H9 (cell line): ENCODE results near the gene RTP4. TPM values are rescaled to one million over a fixed set of nuclear protein-coding genes. Genes with fewer than 3 reads are reported as not detected.

Experiments
- DNase-seq: peaks from one replicate; pipeline ENCODE4 v3.0.0-alpha.2; 2017
- H2AFZ ChIP-seq: one replicate; pipeline ENCODE4 v1.6.1; 2013; ENCODE audit warnings: mild to moderate bottlenecking, low read length, control low read depth, moderate library complexity
- H2AK5ac ChIP-seq: 2 replicates; pipeline ENCODE4 v1.6.1; 2013; ENCODE audit warnings: low read length, control low read depth, mixed read lengths; ENCODE audit not compliant: insufficient read length
- H2BK120ac ChIP-seq: one replicate; pipeline ENCODE4 v1.6.1; 2013; ENCODE audit warnings: low read depth, mild to moderate bottlenecking, low read length, control low read depth, inconsistent platforms; ENCODE audit not compliant: poor library complexity, severe bottlenecking
- H2BK12ac ChIP-seq: 2 replicates; pipeline ENCODE4 v1.6.1; 2013; ENCODE audit warnings: low read length, control low read depth, mixed read lengths, low read depth; ENCODE audit not compliant: insufficient read length
- H2BK15ac ChIP-seq: 2 replicates; pipeline ENCODE4 v1.6.1; 2013; ENCODE audit warnings: low read depth, low read length, control low read depth
- H2BK20ac ChIP-seq: one replicate; pipeline ENCODE4 v1.6.1; 2013; ENCODE audit warnings: low read depth, mild to moderate bottlenecking, low read length, control low read depth, inconsistent platforms; ENCODE audit not compliant: poor library complexity, severe bottlenecking
- H2BK5ac ChIP-seq: 2 replicates; pipeline ENCODE4 v1.6.1; 2013; ENCODE audit warnings: low read length, control low read depth, mixed read lengths; ENCODE audit not compliant: insufficient read length
- H3K14ac ChIP-seq: 2 replicates; pipeline ENCODE4 v1.6.1; 2013; ENCODE audit warnings: low read length, control low read depth; ENCODE audit not compliant: insufficient read depth
- H3K18ac ChIP-seq: 2 replicates; pipeline ENCODE4 v1.6.1; 2013; ENCODE audit warnings: low read depth, mild to moderate bottlenecking, mixed read lengths, low read length, control low read depth; ENCODE audit not compliant: insufficient read length
- H3K23ac ChIP-seq: 2 replicates; pipeline ENCODE4 v1.6.1; 2013; ENCODE audit warnings: low read length, control low read depth, mixed read lengths, low read depth; ENCODE audit not compliant: insufficient read length
- H3K23me2 ChIP-seq: 2 replicates; pipeline ENCODE4 v1.6.1; 2013; ENCODE audit warnings: low read depth, mild to moderate bottlenecking, mixed read lengths, low read length, control low read depth; ENCODE audit not compliant: insufficient read length, poor library complexity, severe bottlenecking
- H3K27ac ChIP-seq: 2 replicates; pipeline ENCODE4 v1.5.1; 2013; ENCODE audit warnings: low read length, control low read depth, mixed read lengths, low read depth; ENCODE audit not compliant: insufficient read length
- H3K27me3 ChIP-seq: 2 replicates; pipeline ENCODE4 v1.6.1; 2013; ENCODE audit warnings: low read length, control low read depth, inconsistent platforms; ENCODE audit not compliant: insufficient read depth
- H3K4ac ChIP-seq: 2 replicates; pipeline ENCODE4 v1.6.1; 2013; ENCODE audit warnings: low read depth, mild to moderate bottlenecking, control low read depth, inconsistent platforms, low read length, moderate library complexity
- H3K4me1 ChIP-seq: 2 replicates; pipeline ENCODE4 v1.6.1; 2013; ENCODE audit warnings: low read length, control low read depth, inconsistent platforms; ENCODE audit not compliant: insufficient read depth
- H3K4me2 ChIP-seq: 2 replicates; pipeline ENCODE4 v1.6.1; 2013; ENCODE audit warnings: low read length, control low read depth, mixed read lengths; ENCODE audit not compliant: insufficient read length, insufficient read depth
- H3K56ac ChIP-seq: 2 replicates; pipeline ENCODE4 v1.6.1; 2013; ENCODE audit warnings: low read depth, mild to moderate bottlenecking, mixed read lengths, low read length, control low read depth; ENCODE audit not compliant: insufficient read length
- H3K79me1 ChIP-seq: 2 replicates; pipeline ENCODE4 v1.6.1; 2013; ENCODE audit warnings: low read depth, mild to moderate bottlenecking, moderate library complexity, low read length, control low read depth, inconsistent platforms; ENCODE audit not compliant: insufficient read depth, poor library complexity, severe bottlenecking
- H3K79me2 ChIP-seq: 2 replicates; pipeline ENCODE4 v1.6.1; 2013; ENCODE audit warnings: low read length, control low read depth, inconsistent platforms; ENCODE audit not compliant: insufficient read depth
- H3K9ac ChIP-seq: 2 replicates; pipeline ENCODE4 v1.6.1; 2013; ENCODE audit warnings: low read length, control low read depth, mixed read lengths; ENCODE audit not compliant: insufficient read length; ENCODE audit errors: extremely low read depth
- H3K9me3 ChIP-seq: one replicate; pipeline ENCODE4 v1.6.1; 2013; ENCODE audit warnings: low read depth, low read length, inconsistent platforms; ENCODE audit not compliant: control insufficient read depth
- H3T11ph ChIP-seq: one replicate; pipeline ENCODE4 v1.6.1; 2013; ENCODE audit warnings: mild to moderate bottlenecking, low read length, control low read depth, inconsistent platforms
- H4K20me1 ChIP-seq: one replicate; pipeline ENCODE4 v1.6.1; 2013; ENCODE audit not compliant: control insufficient read depth, insufficient read length, insufficient read depth
- H4K5ac ChIP-seq: 2 replicates; pipeline ENCODE4 v1.6.1; 2013; ENCODE audit warnings: low read depth, mild to moderate bottlenecking, mixed read lengths, low read length, control low read depth; ENCODE audit not compliant: insufficient read length
- H4K8ac ChIP-seq: replicated peaks from 2 replicates; pipeline ENCODE4 v1.6.1; 2013; ENCODE audit warnings: low read length, control low read depth, mixed read lengths, low read depth; ENCODE audit not compliant: insufficient read length
- H4K91ac ChIP-seq: 2 replicates; pipeline ENCODE4 v1.6.1; 2013; ENCODE audit warnings: low read depth, mild to moderate bottlenecking, moderate library complexity, mixed read lengths, low read length, control low read depth; ENCODE audit not compliant: insufficient read length
- H3K27ac Mint-ChIP-seq, 3 experiments: 2 replicates in 2 of 3; 3 replicates in 1 of 3; pipeline ENCODE4 v1.8.0; 2020 to 2021; ENCODE audit warnings: mixed read lengths in 3 of 3, mild to moderate bottlenecking in 1 of 3, moderate library complexity in 1 of 3
- H3K27me3 Mint-ChIP-seq: 2 replicates; pipeline ENCODE4 v1.8.0; 2021; ENCODE audit warnings: low read depth, mild to moderate bottlenecking, moderate library complexity, mixed read lengths
- H3K36me3 Mint-ChIP-seq, 3 experiments: 2 replicates in 2 of 3; 3 replicates in 1 of 3; pipeline ENCODE4 v1.8.0; 2020 to 2021; ENCODE audit warnings: low read depth in 3 of 3, mixed read lengths in 3 of 3; ENCODE audit not compliant: insufficient read depth in 1 of 3
- H3K4me1 Mint-ChIP-seq, 2 experiments: 2 replicates each; pipeline ENCODE4 v1.8.0; 2020; ENCODE audit warnings: mixed read lengths in 2 of 2
- H3K4me3 Mint-ChIP-seq, 2 experiments: 2 replicates in 1 of 2; 3 replicates in 1 of 2; pipeline ENCODE4 v1.8.0; 2020 to 2021; ENCODE audit warnings: mild to moderate bottlenecking in 2 of 2, mixed read lengths in 2 of 2, moderate library complexity in 1 of 2
- H3K9me3 Mint-ChIP-seq, 2 experiments: 2 replicates in 1 of 2; 3 replicates in 1 of 2; pipeline ENCODE4 v1.8.0; 2020; ENCODE audit warnings: mild to moderate bottlenecking in 2 of 2, mixed read lengths in 2 of 2, moderate library complexity in 1 of 2
- CTCF ChIP-seq: fragments of 200-600 bp; sonication (generic); conservative IDR thresholded peaks from 3 replicates; pipeline ENCODE4 v1.8.0; 2021; ENCODE audit warnings: antibody characterized with exemption, mild to moderate bottlenecking
- WGBS: extraction: QIAGEN DNeasy Blood & Tissue Kit; methylation state at CpG from one replicate; pipeline ENCODE4 v1.1.7; 2013; ENCODE audit warnings: missing lambda C conversion rate, low lambda C conversion rate, mixed read lengths; ENCODE audit not compliant: insufficient read length; ENCODE audit errors: extremely low coverage; 5-methylcytosine and 5-hydroxymethylcytosine counted together
- total RNA-seq: library from RNA; stranded (reverse); gene quantifications from 2 replicates; pipeline ENCODE4 v1.2.1, GENCODE V29; 2021

Gene RTP4
- total RNA-seq, 1 experiment from 2014 or later = not detected

- Histone ChIP-seq H3K4ac (no peak overlapping the region), H3K27ac (no peak overlapping the region), H3K4me1 (no peaks in the 10 kb centered on the region), H4K20me1 (no peaks in the 10 kb centered on the region), H3K14ac (no peak overlapping the region), H3K9me3 (no peaks in the 10 kb centered on the region), H2BK20ac (no peak overlapping the region), H3K79me1 (no peaks in the 10 kb centered on the region), H2BK15ac (no peak overlapping the region), H3K27me3 (no peaks in the 10 kb centered on the region), H3T11ph (no peak overlapping the region), H3K4me2 (no peak overlapping the region), H2BK12ac (no peak overlapping the region), H3K79me2 (no peaks in the 10 kb centered on the region), H2AK5ac (no peak overlapping the region), H3K23ac (no peak overlapping the region), H3K23me2 (no peaks in the 10 kb centered on the region), H3K9ac (no peak overlapping the region), H4K5ac (no peak overlapping the region), H4K91ac (no peak overlapping the region), H2BK5ac (no peak overlapping the region), H3K56ac (no peak overlapping the region), H3K18ac (no peak overlapping the region), H2BK120ac (no peak overlapping the region), H2AFZ (no peak overlapping the region), H4K8ac (no peak overlapping the region)
- Mint-ChIP-seq H3K36me3 (no peaks in the 10 kb centered on the region; a peak in 1 of 7 replicates), H3K4me1 (peaks cover 4 to 9% of the 10 kb centered on the region in 2 experiments; a peak in 3 of 4 replicates), H3K9me3 (no peaks in the 10 kb centered on the region), H3K4me3 (no peak overlapping the region), H3K27me3 (no peaks in the 10 kb centered on the region; the same call in 1 of the 2 replicates), H3K27ac (no peak overlapping the region)
- no peak for TF ChIP-seq CTCF
- no CpG with 5 or more reads among the region's 2 CpGs for WGBS
- no peak for DNase-seq
These were observed 40.3 kb upstream of the RTP4 start for GRCh38 chr3:187327845-187328244.
